Measurements from ENCODE around the gene FAM9A.

DNA sequence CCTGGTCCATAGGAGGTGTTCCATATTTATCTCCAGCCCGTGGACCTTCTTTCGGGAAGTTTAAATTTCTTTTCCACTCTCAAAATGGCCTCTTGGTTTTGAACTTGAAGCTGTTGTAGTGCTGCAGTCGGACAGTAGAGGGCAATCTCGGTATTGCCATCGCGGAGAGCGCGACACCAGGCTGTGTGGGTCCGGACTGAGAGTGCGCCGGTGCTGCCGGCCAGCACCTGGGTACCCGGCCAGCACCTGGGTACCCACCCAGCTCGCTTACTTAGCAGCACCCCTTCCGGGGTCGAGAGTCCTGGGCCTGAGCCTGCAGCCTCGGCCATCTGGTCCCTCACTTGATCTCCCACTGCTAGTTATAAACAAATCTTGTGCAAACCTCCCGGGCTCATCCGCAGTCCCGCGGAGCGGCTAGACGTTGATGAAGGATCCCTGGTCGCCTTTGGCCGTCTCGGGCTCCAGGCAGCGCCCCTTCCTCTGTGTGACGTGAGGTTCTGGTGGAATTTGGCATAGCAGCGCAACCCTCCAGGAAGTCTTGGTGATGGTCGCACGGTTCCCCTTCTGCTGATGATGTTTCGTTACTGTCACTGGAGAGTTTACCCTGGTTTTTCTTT lies 18.0 kb downstream of the FAM9A start:
- no peak for TF ChIP-seq POLR2AphosphoS2 (conservative IDR thresholded peaks at IDR 0.05; ENCODE audit: low read length)
- TF ChIP-seq, protein P1, sequence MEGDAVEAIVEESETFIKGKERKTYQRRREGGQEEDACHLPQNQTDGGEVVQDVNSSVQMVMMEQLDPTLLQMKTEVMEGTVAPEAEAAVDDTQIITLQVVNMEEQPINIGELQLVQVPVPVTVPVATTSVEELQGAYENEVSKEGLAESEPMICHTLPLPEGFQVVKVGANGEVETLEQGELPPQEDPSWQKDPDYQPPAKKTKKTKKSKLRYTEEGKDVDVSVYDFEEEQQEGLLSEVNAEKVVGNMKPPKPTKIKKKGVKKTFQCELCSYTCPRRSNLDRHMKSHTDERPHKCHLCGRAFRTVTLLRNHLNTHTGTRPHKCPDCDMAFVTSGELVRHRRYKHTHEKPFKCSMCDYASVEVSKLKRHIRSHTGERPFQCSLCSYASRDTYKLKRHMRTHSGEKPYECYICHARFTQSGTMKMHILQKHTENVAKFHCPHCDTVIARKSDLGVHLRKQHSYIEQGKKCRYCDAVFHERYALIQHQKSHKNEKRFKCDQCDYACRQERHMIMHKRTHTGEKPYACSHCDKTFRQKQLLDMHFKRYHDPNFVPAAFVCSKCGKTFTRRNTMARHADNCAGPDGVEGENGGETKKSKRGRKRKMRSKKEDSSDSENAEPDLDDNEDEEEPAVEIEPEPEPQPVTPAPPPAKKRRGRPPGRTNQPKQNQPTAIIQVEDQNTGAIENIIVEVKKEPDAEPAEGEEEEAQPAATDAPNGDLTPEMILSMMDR (IDR thresholded peaks at IDR 0.05), result peak; percentile 33; the same call in 2 of the 3 replicates
- no peak for TF ChIP-seq HDAC2 (IDR thresholded peaks at IDR 0.05)
- TF ChIP-seq, protein P2, sequence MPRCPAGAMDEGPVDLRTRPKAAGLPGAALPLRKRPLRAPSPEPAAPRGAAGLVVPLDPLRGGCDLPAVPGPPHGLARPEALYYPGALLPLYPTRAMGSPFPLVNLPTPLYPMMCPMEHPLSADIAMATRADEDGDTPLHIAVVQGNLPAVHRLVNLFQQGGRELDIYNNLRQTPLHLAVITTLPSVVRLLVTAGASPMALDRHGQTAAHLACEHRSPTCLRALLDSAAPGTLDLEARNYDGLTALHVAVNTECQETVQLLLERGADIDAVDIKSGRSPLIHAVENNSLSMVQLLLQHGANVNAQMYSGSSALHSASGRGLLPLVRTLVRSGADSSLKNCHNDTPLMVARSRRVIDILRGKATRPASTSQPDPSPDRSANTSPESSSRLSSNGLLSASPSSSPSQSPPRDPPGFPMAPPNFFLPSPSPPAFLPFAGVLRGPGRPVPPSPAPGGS (IDR thresholded peaks at IDR 0.05), result no peak
- no peak for TF ChIP-seq POLR2A (IDR thresholded peaks at IDR 0.05; ENCODE audit: low read length)
- no peak for TF ChIP-seq KDM1A (IDR thresholded peaks at IDR 0.05; ENCODE audit: low read depth)
- no peak for TF ChIP-seq PHF8 (IDR thresholded peaks at IDR 0.05; ENCODE audit: borderline replicate concordance, low read depth)
- TF ChIP-seq RAD21 (conservative IDR thresholded peaks at IDR 0.05 in 1 of 2, IDR thresholded peaks at IDR 0.05 in 1 of 2), result peak; percentile 44 to 61; a peak in 3 of 5 replicates
- no peak for TF ChIP-seq EHMT2 (IDR thresholded peaks at IDR 0.05; ENCODE audit: low read depth)
- TF ChIP-seq, protein P3, sequence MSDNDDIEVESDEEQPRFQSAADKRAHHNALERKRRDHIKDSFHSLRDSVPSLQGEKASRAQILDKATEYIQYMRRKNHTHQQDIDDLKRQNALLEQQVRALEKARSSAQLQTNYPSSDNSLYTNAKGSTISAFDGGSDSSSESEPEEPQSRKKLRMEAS (IDR thresholded peaks at IDR 0.05), result no peak
- no peak for TF ChIP-seq MAFK (IDR thresholded peaks at IDR 0.05; ENCODE audit: partially characterized antibody)

Measured in A549 (cell line).